Activated effector memory CD4-positive, alpha-beta T cell treated with anti-CD3 and anti-CD28 coated beads, Interleukin-2, amount 50 U/mL, for 16 hours (primary cell): ENCODE results near the gene C1QTNF12.

Experiments used
- DNase-seq: peaks from one replicate; pipeline ENCODE4 v3.0.0-alpha.2; 2020

Gene C1QTNF12

GRCh38 chr1:1246577-1247340, at the start of gene C1QTNF12:
Gene C1QTNF12 (minus strand): TSS chr1:1246722. CDS start chr1:1246690, 32 bp downstream.
- no peak for DNase-seq

DNA sequence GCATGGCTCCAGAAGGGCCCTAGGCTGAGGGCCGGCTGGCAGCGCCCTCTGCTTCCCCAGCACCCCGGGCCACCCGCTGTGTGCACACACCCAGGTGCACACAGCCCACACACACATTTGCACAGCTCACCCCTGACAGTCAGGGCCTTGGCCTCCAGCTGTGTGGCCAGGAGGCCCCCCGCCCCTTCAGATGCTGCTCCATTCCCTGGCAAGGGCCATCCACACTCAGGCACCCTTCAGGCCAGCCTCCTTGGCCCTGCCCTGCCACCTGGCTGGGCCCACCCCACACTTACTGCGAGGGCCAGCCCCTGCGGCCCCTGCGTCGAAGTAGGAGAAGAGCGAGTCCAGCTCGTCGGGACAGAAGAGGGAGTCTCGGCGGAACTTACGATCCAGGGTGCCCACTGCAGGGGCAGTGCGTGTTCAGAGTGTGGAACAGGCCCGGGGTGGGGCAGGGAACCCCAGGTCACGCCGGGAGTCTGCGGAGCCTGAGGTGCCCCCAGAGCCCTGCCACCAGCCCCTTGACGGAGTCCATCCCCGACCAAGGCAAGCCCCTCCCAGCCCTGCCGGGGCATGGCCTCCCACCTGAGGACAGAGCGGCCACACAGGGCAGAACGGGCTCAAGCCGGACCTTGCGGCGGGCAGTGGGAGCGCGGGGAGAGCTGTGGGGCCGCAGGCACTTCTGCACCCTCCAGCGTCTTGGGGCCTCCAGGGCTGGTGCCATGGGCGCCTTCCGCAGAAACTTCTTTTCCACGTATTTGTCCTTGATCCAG, 48.8 kb upstream of the C1QTNF12 start:
- no peak for DNase-seq

- no peak for DNase-seq
Observed at GRCh38 chr1:1294250-1294890, 47.8 kb upstream of the C1QTNF12 start.

DNA sequence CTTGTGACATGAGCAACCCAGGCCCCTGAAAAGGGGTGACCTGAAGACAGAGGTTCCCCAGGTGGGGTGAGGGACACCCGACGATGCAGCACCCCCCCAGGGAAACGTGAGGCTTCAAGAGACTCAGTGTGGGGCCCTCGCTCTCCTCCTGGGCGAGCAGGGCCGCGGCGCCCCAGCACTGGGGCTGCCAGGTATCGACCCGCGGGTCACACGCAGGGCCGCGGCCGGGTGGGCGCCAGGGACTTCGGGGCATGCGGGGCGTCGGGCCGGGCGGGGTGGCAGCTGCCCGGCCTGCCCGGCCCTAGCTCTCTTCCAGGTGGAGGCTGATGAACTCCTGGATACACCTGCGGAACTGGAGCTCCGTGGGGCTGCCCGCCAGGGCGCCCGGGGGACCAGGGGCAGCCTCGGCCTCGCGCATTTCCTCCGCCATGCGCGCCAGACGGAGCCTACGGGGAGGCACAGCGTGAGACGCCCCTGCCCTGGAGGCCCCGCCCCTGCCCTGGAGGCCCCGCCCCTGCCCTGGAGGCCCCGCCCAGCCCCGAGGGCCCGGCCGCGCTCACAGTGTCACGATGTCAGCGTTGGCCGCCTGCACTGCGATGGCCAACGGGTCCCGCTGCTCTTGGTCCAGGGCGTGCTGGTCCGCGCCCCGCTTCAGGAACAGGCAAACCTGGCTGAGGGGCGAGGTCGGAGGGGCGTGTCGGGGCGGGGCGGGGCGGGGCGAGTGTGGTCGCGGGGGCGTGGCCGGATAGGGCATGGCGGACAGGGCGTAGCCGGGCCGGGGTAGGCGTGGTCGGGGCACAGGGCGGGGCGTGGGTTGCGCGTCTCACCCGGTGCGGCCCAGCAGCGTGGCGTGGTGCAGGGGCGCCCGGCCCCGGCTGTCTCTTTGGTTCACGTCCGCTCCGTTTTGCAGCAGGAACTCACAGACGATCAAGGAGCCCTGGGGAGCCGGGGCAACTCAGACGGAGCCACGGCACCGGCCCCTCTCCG, 47.0 kb upstream of the C1QTNF12 start:
- DNase-seq, result no peak

GRCh38 chr1:1292851-1293250, 46.3 kb upstream of the C1QTNF12 start:
- DNase-seq, result no peak

GRCh38 chr1:1292442-1292779, 45.9 kb upstream of the C1QTNF12 start:
- DNase-seq, result no peak

- peak; percentile 87 for DNase-seq
Observed at GRCh38 chr1:1291548-1292441, 45.3 kb upstream of the C1QTNF12 start.

- no peak for DNase-seq
Observed at GRCh38 chr1:1291023-1291528, 44.6 kb upstream of the C1QTNF12 start.

GRCh38 chr1:1290238-1290731, 43.8 kb upstream of the C1QTNF12 start:
- DNase-seq, result peak; percentile 87

- no peak for DNase-seq
Observed at GRCh38 chr1:1287288-1288110, 41.0 kb upstream of the C1QTNF12 start.

GRCh38 chr1:1286313-1287261, 40.1 kb upstream of the C1QTNF12 start:
- DNase-seq, result no peak

- DNase-seq, result no peak
Observed at GRCh38 chr1:1285611-1286311, 39.2 kb upstream of the C1QTNF12 start.

DNA sequence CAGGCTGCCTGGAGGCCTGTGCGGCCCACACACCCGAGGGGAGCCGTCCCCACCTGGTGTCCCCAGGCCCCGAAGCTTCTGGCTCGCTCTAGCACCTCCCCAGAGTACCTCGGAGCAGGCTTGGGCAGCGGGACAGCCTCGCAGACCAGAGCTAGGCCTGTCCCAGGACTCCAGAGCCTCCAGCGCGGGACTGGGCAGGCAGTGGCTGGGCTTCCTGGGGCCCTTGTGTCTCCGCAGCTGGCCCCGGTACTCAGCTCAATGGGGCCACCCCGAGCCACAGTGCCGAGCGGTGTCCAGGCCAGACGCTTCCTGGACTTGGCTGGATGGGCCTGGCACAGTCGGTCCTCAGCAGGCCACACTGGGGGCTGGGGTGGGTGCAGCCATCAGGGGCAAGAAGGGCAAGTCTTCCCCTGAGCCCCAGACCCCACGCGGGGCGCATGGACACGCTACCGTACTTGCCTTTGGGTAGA, 38.6 kb upstream of the C1QTNF12 start:
- DNase-seq, result no peak

- no peak for DNase-seq
Observed at GRCh38 chr1:1284221-1285101, 37.9 kb upstream of the C1QTNF12 start.

DNA sequence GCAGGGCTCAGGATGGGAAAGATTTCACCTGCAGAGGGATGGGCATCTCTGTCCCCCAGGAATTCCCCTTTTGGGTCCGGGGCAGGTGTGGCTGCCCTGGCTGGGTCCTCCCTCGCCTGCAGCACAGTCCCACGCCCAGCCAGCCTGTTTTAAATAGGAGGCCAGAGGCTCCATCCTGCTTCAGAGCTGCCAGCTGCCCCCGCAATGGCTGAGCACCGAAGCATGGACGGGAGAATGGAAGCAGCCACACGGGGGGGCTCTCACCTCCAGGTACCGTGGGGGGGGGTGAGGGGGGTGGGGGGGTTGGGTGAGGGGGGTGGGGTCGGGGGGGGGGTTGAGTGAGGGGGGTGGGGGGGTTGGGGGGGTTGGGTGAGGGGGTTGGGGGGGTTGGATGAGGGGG, 37.3 kb upstream of the C1QTNF12 start:
- DNase-seq, result no peak

DNA sequence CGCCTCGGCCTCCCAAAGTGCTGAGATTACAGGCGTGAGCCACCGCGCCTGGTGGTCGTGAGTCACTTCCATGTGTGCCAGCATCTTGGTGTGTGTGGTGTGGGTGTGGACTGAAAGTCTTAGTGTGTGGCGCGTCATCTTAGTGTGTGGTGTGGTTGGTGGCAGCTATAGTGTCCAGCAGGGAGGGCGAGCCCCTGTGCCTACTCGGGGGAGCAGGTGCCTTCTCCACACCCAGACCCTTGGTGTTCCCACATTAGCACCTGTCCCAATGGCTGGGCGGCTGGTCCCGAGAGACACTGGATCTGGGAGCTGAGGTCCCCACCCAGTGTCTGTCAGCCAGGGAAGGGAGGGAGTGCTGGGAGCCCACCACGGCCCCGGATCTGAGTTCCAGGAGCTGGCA, 36.5 kb upstream of the C1QTNF12 start:
- DNase-seq, result no peak
